Thyroid gland (tissue), 4 donors: ENCODE results near the gene TRAF7.

Experiments
- POLR2A ChIP-seq, 2 donors: fragments of 450-650 bp; IDR thresholded peaks; one replicate each; pipeline ENCODE4 v1.6.1; 2017; ENCODE audit warnings: antibody characterized with exemption in 2 of 2, mild to moderate bottlenecking in 2 of 2, moderate library complexity in 1 of 2
- TF ChIP-seq, protein P1 (sequence below), 6 experiments: fragments of 200-600 bp in 3 of 6; fragments of 450-650 bp in 3 of 6; sonication (generic) in 3 of 6; IDR thresholded peaks; one replicate each; pipeline ENCODE4 v1.5.1; 2016 to 2019; ENCODE audit warnings: antibody characterized with exemption in 6 of 6, mild to moderate bottlenecking in 2 of 6, inconsistent platforms in 1 of 6, moderate library complexity in 1 of 6

DNA sequence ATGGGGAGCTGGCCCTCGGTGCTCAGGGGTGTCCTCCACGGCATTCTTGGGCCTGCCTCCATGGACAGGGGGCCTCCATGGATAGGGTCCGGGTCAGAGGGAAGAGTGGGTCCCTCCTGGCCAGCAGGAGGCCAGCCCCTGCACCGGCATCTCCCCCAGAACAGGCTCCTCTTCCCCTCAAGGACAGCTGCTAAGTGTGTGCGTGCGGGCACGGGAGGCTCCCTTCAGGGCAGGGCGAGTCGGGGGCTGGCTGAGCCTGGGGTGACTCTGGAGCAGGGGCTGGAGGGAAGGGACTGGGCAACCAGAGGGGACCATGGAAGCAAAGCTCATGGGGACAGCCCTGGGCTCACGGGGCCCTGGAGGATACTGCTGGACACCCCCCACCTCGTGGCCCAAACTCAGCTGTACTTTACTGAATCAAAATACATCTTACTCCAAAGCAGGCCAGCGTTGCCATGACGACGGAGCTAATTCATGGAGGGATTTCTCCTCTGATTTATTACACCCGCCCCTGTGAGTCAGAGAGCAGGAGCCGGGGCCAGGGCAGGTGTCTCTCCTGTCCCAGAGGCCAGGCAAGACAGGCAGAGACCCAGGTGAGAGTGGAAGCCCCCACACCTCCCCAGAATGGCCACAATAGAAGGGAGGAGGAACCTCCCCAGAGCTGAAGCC lies 38.7 kb downstream of the TRAF7 start:
- TF ChIP-seq, protein P1, sequence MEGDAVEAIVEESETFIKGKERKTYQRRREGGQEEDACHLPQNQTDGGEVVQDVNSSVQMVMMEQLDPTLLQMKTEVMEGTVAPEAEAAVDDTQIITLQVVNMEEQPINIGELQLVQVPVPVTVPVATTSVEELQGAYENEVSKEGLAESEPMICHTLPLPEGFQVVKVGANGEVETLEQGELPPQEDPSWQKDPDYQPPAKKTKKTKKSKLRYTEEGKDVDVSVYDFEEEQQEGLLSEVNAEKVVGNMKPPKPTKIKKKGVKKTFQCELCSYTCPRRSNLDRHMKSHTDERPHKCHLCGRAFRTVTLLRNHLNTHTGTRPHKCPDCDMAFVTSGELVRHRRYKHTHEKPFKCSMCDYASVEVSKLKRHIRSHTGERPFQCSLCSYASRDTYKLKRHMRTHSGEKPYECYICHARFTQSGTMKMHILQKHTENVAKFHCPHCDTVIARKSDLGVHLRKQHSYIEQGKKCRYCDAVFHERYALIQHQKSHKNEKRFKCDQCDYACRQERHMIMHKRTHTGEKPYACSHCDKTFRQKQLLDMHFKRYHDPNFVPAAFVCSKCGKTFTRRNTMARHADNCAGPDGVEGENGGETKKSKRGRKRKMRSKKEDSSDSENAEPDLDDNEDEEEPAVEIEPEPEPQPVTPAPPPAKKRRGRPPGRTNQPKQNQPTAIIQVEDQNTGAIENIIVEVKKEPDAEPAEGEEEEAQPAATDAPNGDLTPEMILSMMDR (IDR thresholded peaks at IDR 0.05) = no peak
- TF ChIP-seq POLR2A (IDR thresholded peaks at IDR 0.05) = no peak
